HPDE6-E6E7 (cell line): ENCODE results near the gene EPB41L2.
A peak's percentile ranks its signal among the peaks of the same experiment; 100 is the strongest.
"Not testable (repeated sequence)": the region's sequence is repeated elsewhere in the genome, so short reads cannot be mapped to it uniquely, and the experiment has no call there.

Experiments
- DNase-seq: peaks from one replicate; pipeline ENCODE4 v3.0.0; 2011; ENCODE audit warnings: missing footprints; ENCODE audit errors: extremely low spot score

EPB41L2 gene

DNA sequence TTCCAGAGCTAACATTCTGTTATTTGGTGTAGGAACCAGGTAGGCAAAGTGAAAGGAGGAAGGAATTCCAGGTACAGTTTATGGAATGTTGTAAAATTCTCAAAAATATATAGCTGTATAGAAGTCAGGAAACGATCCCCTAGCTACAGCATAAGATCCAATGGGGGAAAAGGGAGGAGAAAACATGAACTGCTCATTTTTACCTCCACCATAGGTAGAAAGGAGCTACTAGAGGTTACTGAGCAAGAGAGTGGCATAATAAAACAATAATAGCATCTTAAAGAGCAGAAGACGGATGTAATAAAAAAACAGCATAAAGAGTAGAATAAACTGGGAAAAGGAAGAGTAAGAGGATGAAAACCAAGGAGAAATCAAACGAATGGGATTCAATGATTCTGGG lies 26.9 kb downstream of the EPB41L2 start:
- no peak for DNase-seq

DNA sequence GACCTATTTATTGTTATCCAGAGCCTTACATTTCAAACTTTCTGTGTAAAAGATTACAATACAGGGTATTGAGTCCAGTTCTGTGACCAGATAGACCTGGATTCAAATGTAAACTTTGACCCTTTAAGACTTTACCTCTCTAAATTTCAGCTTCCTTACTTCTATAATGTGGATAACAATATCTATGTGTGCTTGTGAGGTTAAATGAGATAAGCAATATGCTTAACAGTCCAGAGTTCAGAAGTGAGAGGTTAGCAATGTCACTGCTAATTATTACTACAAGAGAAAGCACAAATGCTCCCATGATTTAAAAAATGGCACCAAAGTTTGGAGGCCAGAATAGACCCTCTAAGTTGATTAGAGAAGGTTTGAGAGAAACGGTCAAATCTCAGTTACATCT lies 27.5 kb downstream of the EPB41L2 start:
- DNase-seq, result no peak

DNA sequence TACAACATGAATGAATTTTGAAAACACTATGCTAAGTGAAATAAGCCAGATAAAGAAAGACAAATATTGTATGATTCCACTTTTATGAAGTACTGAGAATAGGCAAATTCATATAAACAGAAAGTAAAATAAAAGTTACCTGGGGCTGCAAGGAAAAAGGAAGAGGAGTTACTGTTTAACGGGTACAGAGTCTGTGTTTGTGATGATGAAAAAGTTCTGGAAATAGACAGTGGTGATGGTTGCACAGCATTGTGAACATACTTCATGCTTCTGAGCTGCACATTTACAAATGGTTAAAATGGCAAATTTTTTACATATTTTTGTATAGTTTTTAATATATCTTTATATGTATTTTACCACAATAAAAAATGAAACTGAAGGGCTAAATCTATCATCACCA lies 29.4 kb downstream of the EPB41L2 start:
- no peak for DNase-seq

DNA sequence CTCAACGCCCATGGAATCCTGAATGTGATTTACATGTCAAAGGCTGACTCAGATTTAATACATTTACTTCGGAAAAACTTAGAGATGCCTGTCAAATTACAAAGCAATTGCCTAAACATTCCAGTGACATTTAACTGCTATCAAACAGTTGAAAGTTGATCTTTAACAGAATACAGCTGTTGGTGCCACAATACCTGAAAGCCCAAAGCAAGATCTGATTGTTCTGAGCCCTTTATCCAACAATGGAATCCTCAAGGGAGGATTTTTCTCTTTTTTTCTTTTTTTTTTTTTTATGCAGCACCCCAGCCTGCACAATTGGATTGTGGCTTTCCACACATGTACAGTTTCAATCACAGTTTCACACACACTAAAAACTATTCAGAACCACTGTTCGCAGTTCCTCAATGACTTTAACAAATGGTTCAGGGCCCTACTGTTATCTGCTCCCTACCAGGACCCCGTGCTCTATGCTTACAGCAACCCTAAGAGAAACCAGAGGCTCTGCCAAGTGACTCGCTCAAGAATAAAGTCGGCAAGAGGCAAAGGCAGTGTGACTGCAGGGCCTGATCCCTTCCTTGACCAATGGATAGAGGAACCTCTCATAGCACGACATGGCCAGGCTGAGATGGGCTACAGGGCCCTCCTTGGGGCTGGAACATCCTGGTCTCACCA lies 33.3 kb downstream of the EPB41L2 start:
- DNase-seq, result no peak

DNA sequence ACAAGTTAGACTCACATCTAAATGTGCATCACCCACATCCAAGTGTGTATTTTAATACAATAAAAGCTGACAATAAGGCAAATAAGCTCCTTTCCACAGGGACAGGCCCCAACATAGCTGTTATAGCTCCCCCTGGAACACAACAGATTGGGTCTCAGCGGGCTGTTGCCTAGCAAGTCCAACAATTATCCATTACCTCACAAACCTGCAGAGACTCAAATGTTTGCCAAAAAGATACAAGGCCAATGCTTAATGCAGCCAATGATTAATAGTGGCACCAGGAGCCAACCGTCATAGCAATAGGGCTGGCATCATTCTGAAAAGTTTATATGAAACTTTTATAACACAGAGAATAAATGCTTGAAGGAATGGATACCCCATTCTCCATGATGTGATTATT lies 35.7 kb downstream of the EPB41L2 start:
- no peak for DNase-seq

DNA sequence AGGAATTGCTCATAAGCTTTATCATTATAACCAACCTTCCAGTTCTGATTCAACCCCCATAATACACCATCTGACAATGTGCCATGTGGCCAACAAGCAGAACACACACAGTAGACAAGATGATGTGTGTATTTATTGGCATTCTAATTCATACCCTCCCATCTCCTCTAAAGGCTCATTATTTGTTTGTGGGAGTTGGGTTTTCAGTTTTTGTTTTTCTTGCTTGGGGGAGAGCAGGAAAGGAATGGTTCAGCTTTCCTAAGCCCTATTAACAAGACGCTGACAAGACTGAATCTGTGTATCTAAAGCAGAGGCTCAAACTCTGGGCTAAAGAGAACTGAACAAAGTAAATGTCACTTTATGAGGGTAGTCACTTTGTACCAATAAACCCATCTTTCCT lies 36.8 kb downstream of the EPB41L2 start:
- no peak for DNase-seq

DNA sequence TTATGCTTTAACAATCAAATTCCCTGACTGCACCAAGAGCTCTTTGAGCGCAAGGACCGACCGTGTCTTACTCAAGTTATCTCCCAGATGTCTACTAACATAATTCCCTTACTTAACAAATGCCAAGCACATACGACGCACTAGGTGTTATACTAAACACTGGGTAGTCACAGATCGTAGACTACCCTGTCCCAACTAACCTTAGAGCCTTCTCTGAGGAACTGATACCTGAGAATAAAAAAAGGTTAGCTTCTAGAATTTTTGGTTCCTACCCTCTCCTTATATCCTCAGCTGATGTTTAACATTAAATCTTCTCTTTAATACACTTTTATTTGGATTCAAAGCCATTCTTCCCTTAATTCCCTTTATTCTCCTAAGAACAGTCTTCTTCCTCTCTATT lies 38.5 kb downstream of the EPB41L2 start:
- no peak for DNase-seq

DNA sequence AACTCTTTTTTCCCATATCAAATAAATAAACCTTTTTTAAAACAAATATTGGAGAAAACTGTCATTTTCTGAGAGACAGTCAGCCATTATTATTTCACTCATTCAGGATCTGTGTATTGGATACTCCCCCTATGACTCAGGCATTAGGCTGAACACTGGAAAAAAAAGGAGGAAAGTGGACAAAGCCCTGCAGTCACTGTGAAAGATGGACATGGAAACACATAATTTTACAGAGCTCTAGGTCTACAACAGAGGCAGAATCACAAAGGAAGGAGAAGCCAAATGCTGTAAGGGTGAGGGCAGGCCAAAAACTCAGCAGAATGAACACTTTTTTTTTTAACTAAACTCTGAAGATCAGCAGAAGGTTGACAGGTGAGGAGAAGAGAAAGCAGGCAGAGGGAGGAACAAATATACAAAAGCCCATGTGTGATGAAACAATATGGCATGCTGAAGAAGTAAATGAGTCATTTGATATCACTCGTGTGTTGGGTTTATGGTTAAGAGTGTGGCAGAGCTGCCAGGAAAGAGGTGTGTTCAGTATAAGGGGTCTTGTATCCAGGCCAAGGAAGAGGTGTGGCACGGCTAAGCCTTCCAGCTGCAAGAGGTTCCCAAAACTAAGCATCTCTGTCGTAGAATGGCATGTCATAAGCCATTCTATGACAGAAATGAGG lies 39.1 kb downstream of the EPB41L2 start:
- DNase-seq, result peak; percentile 12

DNA sequence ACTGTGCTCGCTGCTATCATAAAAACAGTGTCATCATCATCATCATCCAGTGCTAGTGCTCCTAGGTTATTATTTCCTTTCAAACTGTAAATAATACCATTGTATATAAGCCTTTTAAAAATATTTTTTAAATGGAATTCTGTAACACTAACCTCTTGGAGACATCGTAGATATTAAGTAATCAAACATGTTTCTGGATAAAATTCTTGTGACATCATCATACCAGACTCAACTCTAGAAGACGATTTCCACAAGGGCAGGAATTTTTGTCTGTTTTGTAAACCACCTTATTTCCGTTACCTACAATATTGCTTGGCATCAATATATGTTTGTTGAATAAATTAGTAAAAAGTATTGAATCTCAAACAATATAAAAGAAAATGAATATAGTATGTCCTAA lies 40.4 kb downstream of the EPB41L2 start:
- DNase-seq, result no peak

DNA sequence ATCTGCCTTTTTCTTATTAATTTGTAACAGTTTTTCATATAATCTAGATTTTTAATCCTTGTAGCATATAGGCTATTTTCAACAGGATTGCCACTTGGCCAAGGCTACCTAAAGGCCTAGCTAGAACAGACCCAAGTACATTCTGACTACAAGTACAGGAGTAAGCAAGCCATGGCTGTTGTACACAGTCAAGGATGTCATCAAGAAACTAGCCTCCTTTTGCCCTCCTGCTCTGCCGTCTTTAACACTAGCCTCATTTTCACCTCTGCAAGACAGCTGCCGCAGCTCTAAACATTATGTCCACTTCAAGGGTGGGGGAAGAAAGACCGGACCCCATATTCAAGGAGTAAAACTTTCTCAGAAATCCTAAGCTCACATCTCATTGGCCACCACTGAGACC lies 45.1 kb downstream of the EPB41L2 start:
- DNase-seq, result no peak

DNA sequence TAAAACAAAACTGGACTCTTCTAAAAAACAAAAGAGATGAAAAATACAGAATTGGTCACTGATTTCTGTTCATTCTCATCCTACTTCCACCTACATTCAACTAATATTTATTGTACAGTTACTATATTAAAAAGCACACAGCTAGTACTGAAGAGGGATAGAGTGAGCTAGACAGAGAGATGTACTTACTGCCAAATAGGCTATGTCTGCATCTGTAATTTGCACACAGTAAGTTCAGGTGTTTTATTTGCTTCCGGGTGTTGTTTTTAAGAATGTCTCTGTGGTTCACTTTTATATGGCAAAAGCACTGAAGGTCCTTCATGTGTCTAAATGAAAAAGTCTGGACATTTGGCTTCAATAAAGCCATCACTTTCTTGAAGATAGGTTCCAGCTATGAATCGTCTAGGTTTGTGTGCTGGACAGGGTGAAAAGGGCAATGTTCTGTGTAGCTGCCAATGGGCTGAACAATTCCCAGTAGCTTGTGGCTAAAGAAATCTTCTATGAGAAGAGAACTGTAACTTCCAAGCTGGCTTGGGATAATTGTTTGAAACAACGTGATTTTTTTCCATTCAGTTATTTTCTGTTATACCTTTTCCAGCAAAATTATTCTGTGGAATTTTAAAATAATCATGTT lies 47.3 kb downstream of the EPB41L2 start:
- DNase-seq, result no peak

DNA sequence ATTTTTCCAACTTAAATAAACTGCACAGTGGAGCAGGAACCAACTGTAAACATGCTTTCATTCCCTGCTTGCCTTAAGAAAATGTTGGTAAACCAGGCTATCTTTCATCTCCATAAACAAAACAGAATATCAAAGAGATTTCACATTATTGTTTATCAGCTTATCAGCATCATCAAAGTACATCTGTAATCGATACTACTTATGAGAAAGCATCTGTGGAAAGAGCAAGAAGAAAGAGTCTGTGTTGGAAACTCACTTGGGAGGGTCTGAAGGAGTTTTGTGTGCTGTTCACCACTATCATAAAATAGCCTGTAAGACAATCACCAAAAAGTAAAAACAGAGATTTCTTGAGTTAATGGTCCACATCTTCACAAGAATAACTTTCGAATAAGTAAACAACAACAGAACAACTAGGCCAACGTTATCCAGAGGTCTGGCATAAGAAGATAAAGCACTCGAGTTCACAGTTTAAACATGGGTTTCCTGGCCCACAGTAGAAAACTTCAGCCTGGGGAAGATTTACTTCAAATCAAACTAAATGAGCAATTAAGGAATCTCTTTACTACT lies 47.9 kb downstream of the EPB41L2 start:
- no peak for DNase-seq

DNA sequence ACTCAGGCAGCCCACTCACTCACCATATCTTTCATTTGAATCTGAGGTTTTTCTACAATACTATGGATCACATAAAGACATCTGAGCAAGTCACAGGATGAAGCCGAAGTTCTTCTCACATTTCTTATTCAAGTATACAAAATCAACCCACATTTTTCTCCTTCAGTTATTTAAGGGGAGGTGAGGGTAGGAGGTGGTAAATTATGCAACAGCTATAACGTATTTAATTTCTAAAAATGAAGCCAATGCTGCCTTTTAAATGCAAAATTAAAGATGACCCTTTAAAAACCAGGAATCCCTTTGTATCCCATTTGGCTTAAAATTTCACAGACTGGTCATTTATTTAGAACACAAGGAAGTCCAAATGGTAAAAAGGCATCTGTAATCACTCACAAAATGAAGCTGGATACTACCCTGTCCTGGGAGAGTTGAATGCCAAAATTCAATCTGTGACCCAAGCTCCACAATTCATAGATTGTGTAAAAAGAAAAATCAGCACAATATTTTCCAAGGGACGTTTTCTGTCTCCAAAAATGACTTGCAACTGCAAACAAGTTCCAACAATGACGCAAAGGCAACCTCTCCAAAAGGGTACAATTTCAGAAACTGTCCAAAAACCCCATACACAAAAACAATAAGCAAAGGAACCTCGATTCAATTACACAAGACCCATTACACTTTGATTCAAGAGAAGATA lies 48.8 kb downstream of the EPB41L2 start:
- DNase-seq, result no peak

DNA sequence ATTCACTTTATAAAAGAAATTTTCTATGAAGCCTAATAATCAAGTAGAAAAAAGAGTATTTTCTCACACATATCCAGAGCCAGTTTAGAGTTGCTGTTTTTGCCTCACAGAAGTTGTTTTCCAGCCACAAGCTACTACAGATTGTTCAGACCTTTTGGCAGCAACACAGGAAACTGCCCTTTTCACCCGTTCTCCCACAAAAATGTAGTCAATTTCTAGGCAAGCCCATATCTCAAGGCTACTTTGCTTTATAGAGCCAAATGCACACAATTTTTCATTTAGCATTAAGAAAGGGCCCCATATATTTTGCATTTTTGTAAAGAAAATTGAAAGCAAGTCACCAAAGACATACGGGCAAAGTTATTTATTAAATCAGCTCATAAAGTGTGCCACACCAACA lies 49.5 kb downstream of the EPB41L2 start:
- DNase-seq, result no peak

DNA sequence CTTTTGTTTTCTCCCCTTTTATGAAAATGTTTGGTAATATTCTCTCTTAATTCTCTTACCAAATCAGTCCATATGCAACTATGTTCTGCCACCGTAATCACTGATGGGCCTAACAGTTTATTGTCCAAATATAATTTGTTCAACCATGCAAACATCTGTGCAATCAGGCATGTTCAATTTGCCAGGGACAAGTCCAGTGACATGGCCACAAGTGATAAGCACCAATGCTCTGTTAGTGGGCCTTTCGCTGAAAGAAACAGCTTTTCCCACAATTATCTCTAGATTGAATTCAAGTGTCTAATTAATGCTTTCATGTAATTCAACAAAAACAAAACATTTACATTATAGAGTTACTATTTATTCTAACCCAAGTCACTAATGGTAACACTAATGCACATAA lies 53.3 kb downstream of the EPB41L2 start:
- no peak for DNase-seq

DNA sequence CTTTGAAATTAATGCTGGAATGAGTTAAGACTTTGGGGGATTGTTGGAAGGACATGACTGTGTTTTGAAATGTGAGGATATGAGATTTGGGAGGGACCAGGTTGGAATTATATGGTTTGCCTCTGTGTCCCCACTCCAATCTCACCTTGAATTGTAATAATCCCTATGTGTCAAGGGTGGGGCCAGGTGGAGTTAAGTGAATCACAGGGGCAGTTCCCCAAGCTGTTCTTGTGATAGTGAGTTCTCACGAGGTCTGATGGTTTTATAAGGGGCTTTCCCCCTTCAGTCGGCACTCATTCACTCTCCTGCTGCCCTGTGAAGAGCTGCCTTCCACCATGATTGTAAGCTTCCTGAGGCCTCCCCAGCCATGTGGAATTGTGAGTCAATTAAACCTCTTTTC lies 54.1 kb downstream of the EPB41L2 start:
- not testable (repeated sequence) for DNase-seq

DNA sequence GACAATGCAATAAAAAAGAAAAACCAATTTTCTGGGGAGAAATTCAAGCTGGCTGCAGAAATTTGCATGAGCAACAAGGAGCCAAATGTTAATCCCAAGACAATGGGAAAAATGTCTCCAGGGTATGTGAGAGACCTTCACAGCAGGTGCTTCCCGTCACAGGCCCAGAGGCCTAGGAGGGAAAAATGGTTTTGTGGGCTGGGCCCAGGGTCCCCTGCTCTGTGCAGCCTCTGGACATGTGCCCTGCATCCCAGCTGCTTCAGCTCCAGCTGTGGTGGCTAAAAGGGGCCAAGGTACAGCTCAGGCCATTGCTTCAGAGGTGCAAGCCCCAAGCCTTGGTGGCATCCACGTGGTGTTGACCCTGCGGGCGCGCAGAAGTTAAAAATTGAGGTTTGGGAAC lies 55.1 kb downstream of the EPB41L2 start:
- not testable (repeated sequence) for DNase-seq

DNA sequence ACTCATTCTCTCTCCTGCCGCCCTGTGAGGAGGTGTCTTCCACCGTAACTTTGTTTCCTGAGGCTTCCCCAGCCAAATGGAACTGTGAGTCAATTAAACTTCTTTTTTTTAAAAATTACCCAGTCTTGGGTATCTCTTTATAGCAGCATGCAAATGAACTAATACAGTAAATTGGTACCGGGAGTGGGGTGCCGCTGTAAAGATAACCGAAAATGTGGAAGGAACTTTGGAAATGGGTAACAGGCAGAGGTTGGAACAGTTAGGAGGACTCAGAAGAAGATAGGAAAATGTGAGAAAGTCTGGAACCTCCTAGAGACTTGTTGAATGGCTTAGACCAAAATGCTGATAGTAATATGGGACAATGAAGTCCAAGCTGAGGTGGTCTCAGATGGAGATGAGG lies 55.8 kb downstream of the EPB41L2 start:
- DNase-seq, result no peak

DNA sequence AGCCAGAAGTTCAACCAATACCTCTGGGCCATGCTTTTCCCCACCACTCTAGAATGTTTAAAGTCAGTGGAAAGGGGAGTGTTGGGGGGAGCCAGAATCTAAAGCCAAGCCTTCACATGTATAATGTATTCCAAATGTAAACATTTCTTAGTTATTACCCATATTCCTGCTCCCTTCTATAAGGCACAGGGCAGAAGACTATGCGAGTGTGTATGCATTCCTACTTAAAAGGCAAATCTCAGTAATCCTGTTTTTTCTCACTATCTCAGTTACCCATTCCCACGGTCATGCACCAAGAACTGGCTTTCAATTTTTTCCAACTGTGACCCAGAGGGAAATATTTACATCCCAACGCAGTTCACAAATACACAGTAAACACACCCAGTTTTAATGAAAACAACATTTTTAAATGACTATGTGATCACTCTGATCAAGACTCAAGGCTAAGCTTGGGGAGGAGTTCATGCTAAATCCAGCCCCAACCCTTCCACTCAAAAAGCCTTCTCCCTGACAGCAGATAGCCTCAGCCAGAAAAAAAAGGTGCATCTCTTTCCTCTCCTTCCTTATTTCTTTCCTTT lies 57.5 kb downstream of the EPB41L2 start:
- DNase-seq, result no peak

DNA sequence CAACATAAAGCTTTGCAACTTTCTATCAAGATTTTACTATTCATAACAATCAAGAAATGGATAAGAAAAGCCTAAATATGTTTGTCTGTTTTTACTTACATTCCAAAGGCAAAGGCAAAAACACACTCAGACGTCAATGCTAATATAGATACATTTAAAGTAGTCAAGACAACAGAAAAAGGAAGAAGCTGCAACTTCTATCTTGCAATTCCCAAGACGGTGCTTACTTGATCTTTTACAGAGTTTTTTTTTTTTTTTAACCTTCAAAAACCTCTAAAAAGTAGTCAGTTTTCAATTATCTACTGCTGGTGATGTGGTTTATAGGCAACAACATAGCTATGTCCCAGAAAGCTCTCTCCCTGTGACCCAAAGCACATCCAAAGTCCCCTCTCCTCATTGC lies 58.1 kb downstream of the EPB41L2 start:
- no peak for DNase-seq

DNA sequence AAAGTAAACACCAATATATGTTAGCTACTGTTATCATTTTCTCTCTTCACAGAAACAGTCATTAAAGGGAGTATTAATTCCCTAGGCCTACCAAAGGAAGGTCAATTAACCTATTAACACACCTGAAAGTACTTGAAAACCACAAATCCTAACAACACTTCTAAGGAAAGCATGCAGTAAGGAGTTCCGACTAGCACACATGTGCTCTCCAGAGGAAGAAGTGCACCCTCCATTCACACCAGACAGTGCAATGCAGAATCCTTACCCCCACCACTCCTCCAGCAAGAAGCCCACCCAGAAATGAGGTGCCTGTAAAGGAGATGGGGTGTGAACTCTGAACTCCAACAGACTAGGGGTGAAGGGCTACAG lies 58.7 kb downstream of the EPB41L2 start:
- no peak for DNase-seq
